GM12865 (cell line): ENCODE data around the gene EXOC4.

Experiments
- DNase-seq: peaks from one replicate; pipeline ENCODE4 v3.0.0; 2010; ENCODE audit warnings: low read depth
- H3K4me3 ChIP-seq: 2 replicates; pipeline ENCODE4 v1.5.1; 2011; ENCODE audit warnings: mild to moderate bottlenecking, low read depth, low read length, control low read depth
- CTCF ChIP-seq: IDR thresholded peaks from 2 replicates; pipeline ENCODE4 v1.5.1; 2011; ENCODE audit warnings: low read length, control low read depth, low read depth, inconsistent platforms; ENCODE audit not compliant: insufficient read depth; ENCODE audit errors: missing control alignments

Gene EXOC4

GRCh38 chr7:133718131-133718530 lies 465.3 kb downstream of the EXOC4 start:
- no peak for TF ChIP-seq CTCF
- no peak for DNase-seq
- no peak overlapping the region for H3K4me3 ChIP-seq

GRCh38 chr7:133723044-133723443 lies 470.2 kb downstream of the EXOC4 start:
- H3K4me3 ChIP-seq, result no peak overlapping the region
- no peak for TF ChIP-seq CTCF
- DNase-seq, result no peak

DNA sequence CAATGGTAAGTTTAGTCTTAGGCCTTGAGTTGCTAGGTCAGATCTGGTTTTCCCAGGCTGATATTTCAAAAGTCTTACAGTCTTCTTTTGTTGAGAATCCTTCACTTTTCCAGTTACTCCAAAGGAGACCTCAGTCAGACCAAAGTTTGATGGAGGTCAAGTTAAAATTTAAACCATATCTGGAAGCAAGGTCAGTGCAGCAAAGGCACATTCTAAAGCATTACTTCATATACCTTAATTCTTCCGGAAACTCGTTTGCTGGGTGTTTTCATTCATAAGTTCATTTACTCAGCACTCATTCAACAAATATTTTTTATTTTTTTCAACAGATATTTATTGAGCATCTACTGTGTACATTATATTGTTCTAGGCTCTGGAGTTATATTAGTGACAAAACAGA lies 471.3 kb downstream of the EXOC4 start:
- no peak for TF ChIP-seq CTCF
- no peak overlapping the region for H3K4me3 ChIP-seq
- no peak for DNase-seq

DNA sequence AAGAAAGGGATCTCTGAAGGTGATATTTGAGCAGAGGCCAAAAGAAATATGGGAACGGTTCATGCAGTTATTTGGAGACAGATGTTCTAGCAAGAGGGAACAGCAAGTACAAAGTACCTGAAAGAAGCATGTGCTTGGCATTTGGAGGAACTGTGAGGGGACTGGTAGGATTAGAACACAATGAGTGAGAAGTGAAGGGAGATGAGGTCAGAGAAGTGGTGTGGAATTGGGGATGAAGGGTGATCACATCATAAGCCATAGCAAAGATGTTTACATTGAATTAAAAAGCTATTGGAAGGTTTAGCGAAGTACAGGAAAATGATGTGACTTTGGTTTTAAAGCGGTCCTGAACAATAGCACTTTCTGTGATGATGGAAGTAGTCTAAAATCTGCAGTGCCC lies 471.8 kb downstream of the EXOC4 start:
- no peak for TF ChIP-seq CTCF
- no peak overlapping the region for H3K4me3 ChIP-seq
- DNase-seq, result no peak

DNA sequence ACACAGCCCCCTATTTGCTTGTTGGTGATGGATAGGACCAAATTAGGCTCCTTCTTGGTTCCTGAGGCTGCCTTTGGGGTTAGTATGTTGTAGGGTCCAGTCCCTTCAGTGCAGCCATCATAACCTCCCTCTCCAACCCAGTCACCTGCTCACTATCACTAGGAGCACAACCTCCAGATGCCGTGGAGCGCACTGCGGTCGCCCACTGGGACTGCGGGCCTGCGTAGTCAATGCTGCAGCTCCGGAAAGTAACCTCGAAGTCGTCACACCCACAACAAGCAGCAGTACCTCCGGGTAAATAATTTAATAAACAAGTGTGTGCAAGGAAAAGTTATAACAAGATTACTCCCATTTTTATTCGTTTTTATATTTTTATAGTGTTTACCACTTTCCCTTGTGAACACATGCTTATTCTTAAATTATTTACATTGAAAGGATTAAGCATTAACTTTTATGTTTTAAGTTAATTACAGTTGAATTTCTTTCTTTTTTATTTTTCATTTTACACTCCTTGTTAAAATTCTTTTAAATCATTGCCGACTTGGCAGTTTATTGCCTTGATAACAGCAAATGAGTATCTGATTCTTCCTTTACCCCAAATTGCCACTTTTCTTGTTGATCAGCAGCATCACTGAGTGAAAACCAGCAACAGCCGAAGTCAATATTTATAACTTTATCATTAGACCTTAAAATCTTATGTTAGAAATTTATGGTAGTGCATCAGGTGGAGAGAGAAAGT lies 474.8 kb downstream of the EXOC4 start:
- no peak for DNase-seq
- no peak for TF ChIP-seq CTCF
- no peak overlapping the region for H3K4me3 ChIP-seq

DNA sequence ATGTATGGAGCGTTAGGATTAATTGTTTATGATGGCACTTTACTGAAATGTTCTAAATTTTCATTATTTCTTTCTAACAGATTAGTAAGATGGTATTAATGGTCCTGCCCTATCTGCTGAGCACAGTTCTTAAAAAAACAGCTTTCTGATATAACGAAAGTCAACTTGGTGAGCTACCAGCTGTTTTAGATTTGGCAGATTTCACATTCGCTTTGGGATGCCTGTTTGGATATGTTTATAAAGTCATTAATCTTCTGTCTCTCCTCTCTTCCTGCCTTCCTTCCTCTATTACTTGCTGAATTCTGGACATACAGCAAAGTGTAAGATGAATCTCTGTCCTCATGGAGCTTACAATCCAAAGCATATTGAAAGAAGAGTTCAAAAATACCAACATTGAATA lies 477.5 kb downstream of the EXOC4 start:
- H3K4me3 ChIP-seq, result no peak overlapping the region
- TF ChIP-seq CTCF, result no peak

GRCh38 chr7:133733401-133733800 lies 480.5 kb downstream of the EXOC4 start:
- no peak for TF ChIP-seq CTCF
- DNase-seq, result no peak
- H3K4me3 ChIP-seq, result no peak overlapping the region

More for the DNA sequence above, 477.5 kb downstream of the EXOC4 start:
- no peak for DNase-seq
